Measurements from ENCODE around the gene CMBL. TPM values are rescaled to one million over a fixed set of nuclear protein-coding genes. Genes with fewer than 3 reads are reported as not detected.
"Not testable (repeated sequence)": the region's sequence is repeated elsewhere in the genome, so short reads cannot be mapped to it uniquely, and the experiment has no call there.

The CMBL gene
- total RNA-seq, 2 experiments from 2014 or later, result 1.2 to 1.4 TPM

DNA sequence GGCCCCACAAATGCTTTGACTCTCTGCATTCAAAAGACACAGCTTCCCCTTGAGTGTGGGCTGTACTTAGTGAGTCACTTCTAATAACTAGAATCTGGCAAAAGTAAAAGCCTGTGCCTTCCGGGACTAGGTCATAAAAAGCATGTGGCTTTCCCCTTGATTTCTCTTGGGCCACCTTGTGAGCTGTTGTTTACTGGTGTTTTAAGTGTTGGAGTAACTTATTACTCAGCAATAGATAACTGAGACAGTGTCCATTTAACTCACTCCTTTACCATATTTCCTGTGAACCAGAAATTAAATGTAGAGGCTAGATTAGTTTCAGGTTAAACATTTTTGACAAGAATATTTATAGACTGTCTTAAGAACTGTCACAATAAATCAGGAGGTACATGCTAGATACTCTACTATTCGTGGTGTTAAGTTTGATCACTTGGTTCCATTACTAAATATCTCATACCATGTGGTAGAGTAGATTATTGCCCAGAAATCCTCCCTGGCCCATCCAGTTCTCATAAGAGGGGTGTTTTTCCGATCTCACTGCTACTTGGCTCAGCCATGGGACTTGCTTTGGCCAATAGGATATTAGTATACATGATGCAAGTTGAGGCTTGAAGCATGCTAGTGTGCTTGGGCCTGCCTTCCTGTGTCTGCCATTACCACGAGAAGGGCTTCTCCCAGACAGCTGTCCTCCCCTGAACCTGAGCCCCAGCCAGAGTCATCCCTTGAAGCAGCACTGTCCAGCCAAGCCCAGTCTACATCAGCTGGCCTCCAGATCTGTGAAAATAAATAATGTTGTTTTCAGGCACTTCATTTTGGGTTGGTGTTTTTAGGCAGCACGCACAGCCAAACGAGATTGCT lies 10.4 kb upstream of the CMBL start:
- H3K27me3 Mint-ChIP-seq, result no peaks in the 10 kb centered on the region
- no peaks in the 10 kb centered on the region for H3K36me3 Mint-ChIP-seq (ENCODE audit: low read depth)
- no peaks in the 10 kb centered on the region for H3K9me3 Mint-ChIP-seq
- H3K27ac Mint-ChIP-seq, result no peak overlapping the region
- H3K4me3 Mint-ChIP-seq, result no peak overlapping the region
- no peaks in the 10 kb centered on the region for H3K4me1 Mint-ChIP-seq (ENCODE audit: low read depth)
- ATAC-seq (peak; percentile 70), DNase-seq (no peak)
- ChIA-PET CTCF (no interaction called here), POLR2A (no interaction called here)
- intact Hi-C loops (cut with micrococcal nuclease), result no loop called here
- TF ChIP-seq CTCF (IDR thresholded peaks at IDR 0.05), result no peak

DNA sequence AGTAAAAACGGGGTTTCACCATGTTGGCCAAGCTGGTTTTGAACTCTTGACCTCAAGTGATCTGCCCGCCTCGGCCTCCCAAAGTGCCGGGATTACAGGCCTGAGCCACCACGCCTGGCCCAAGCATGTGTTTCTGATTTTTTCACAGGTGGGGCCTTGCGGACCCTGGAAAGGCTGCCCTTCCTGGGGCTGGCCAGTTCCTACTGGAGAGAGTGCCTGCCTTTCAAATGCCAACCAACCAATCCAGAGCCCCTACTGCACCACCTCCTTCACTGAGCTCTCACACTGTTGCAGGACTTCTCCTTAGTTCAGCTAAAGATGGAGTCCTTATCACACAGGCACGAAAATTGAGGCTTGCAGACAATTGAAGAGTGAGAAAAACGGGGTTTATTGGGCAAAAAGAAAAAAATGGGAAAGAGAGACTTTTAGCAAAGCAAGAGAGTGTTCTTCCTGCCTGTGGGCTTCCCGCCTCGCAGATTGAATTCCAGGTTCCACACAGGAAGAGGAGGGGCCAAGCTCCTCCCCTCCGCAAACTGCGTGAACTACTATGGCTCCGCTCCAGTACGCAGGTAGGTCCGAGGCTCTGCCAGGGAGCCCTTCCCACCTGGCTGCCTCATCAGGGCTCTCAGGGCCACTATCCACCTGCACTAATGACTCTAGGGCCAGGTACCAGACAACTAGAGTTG lies 8.3 kb upstream of the CMBL start:
- DNase-seq, result no peak

GRCh38 chr5:10315201-10315600 lies 7.5 kb upstream of the CMBL start:
- POLR2A ChIA-PET, result interaction anchor here (0.7 kb wide), 1 partner anchor 21 kb away, joined by 3 read pairs; no protein-coding TSS in a partner anchor
- intact Hi-C loops (cut with micrococcal nuclease), result no loop called here
- Mint-ChIP-seq H3K36me3 (ENCODE audit: low read depth) (no peaks in the 10 kb centered on the region), H3K9me3 (no peaks in the 10 kb centered on the region), H3K4me3 (no peak overlapping the region), H3K27me3 (peaks cover 5% of the 10 kb centered on the region), H3K27ac (no peak overlapping the region), H3K4me1 (ENCODE audit: low read depth) (no peaks in the 10 kb centered on the region)
- TF ChIP-seq CTCF (IDR thresholded peaks at IDR 0.05), result no peak
- no peak for ATAC-seq
- CTCF ChIA-PET, result no interaction called here
- no peak for DNase-seq

More for the DNA sequence above, 8.3 kb upstream of the CMBL start:
- Mint-ChIP-seq H3K27ac (no peak overlapping the region), H3K4me3 (no peak overlapping the region), H3K36me3 (ENCODE audit: low read depth) (no peaks in the 10 kb centered on the region), H3K4me1 (ENCODE audit: low read depth) (no peaks in the 10 kb centered on the region), H3K27me3 (peaks cover 4% of the 10 kb centered on the region), H3K9me3 (no peaks in the 10 kb centered on the region)
- ChIA-PET CTCF (no interaction called here), POLR2A (no interaction called here)
- intact Hi-C loops (cut with micrococcal nuclease), result no loop called here
- no peak for TF ChIP-seq CTCF (IDR thresholded peaks at IDR 0.05)
- ATAC-seq, result no peak

DNA sequence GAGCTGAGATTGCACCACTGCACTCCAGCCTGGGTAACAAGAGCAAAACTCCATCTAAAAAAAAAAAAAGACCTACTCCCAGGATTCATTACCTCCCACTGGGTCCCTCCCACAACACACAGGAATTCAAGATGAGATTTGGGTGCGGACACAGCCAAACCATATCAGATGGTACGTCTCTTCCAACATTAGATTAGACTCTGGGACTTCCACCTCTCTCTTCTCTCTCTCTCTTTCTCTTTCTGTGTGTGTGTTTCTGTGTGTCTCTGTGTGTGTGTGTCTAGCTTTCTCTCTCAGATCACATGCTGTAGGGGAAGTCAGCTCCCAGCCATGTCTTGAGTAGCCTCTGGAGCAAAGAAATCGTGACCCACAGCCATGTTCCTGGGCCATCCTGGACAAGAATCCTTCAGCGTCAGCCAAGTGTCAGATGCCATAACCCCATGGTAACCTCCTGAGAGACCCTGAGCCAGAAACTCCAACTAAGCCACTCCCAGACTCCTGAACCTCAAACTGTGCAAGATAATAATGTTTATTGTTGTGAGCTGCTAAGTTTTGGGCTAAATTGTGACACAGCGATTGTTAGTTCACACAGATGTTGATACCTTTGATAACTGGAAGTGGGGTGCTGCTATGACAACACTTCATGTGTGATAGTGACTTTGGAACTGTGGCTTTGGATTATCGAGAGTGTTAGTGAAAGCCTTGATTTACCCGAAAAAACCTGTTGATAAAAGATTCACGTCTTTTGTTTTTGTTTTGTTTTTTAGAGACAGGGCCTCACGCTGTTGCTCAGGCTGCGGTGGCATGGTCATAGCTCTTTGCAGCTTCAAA lies 4.1 kb upstream of the CMBL start:
- H3K27me3 Mint-ChIP-seq, result peaks cover 19% of the 10 kb centered on the region
- H3K36me3 Mint-ChIP-seq (ENCODE audit: low read depth), result no peaks in the 10 kb centered on the region
- POLR2A ChIA-PET, result no interaction called here
- ATAC-seq (no peak), DNase-seq (no peak)
- peaks cover 4% of the 10 kb centered on the region for H3K4me1 Mint-ChIP-seq (ENCODE audit: low read depth)
- H3K9me3 Mint-ChIP-seq, result no peaks in the 10 kb centered on the region
- TF ChIP-seq CTCF (IDR thresholded peaks at IDR 0.05), result no peak
- intact Hi-C loops (cut with micrococcal nuclease), result no loop called here
- H3K4me3 Mint-ChIP-seq, result no peak overlapping the region
- CTCF ChIA-PET, result interaction anchor here (3.0 kb wide), 1 partner anchor 28 kb away, joined by 8 read pairs; no protein-coding TSS in a partner anchor
- H3K27ac Mint-ChIP-seq, result no peak overlapping the region

DNA sequence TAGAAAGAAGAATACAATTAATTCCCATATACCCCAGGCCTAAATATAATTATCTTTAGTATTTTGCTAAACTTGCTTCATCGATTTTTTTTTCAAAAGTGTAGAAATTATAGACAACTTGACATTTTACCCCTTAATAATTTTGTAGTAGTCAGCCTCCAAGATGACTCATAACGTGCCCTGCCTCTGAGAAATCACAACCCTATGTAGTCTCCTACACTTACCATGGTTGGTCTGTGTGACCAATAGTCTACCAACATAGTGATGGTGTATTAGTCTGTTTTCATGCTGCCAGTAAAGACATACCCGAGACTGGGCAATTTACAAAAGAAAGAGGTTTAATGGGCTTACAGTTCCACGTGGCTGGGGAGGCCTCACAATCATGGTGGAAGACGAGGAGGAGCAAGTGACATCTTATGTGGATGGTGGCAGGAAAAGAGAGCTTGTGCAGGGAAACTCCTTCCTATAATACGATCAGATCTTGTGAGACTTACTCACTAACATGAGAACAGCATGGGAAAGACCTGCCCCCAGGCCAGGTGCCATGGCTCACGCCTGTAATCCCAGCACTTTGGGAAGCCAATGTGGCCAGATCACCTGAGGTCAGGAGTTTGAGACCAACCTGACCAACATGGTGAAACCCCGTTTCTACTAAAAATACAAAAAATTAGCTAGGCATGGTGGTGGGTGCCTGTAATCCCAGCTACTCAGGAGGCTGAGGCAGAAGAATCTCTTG lies 3.3 kb upstream of the CMBL start:
- H3K36me3 Mint-ChIP-seq (ENCODE audit: low read depth); H3K4me1 Mint-ChIP-seq (ENCODE audit: low read depth); intact Hi-C loops (cut with micrococcal nuclease); H3K4me3 Mint-ChIP-seq; H3K27ac Mint-ChIP-seq; H3K9me3 Mint-ChIP-seq: not testable (repeated sequence)
- ChIA-PET POLR2A (interaction anchor here (0.9 kb wide), 1 partner anchor 20 kb away, joined by 4 read pairs; no protein-coding TSS in a partner anchor), CTCF (interaction anchor here (3.0 kb wide), 1 partner anchor 27 kb away, joined by 8 read pairs; no protein-coding TSS in a partner anchor)
- peak; percentile 64 for ATAC-seq
- H3K27me3 Mint-ChIP-seq, result peaks cover 23% of the 10 kb centered on the region
- peak; percentile 22 for DNase-seq

Measured in activated CD8-positive, alpha-beta T cell treated with anti-CD3 and anti-CD28 coated beads for 36 hours (primary cell).